ENCODE measurements around the gene MYBPC3. TPM values are rescaled to one million over a fixed set of nuclear protein-coding genes. Genes with fewer than 3 reads are reported as not detected.

Gene MYBPC3
- total RNA-seq, 1 donor from 2014 or later = 2,596 TPM

DNA sequence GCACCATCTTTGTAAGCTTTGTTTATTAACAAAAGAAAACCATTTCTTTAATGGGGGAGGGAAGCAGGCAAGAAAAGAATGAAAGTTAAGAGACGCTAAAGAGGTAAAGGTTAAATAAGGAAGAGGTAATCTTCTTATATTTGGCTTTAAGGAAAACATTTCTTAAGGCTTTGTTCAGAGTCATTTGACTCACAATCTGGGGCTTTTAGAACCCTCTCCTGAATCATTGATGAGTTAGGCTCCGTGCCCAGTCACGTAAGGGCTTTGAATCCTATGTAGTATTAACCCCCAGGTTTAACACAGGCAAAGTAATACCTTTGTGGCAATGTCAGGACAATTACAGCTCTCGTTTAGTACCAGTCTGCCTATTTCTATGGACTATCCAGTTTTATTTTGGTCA is 56.5 kb downstream of the MYBPC3 start:
- ATAC-seq = no peak
- intact Hi-C loops (cut with micrococcal nuclease) = no loop called here

DNA sequence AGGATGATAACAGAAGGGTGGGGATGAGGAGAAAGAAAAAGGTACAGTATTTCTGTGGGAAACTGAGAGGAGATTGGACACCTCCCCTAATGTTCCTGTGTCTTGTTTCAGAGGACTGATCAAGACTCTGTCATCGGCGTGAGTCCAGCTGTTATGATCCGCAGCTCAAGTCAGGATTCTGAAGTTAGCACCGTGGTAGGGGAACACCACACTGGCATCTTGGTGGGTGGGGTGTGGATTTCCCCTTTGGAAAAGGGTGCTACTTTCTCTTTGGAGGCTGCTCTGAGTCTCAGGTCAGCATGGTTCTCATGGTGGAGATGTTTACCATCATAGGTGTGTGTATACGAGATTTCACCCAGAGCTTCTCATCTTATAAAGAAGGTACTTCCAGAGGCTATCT is 57.1 kb downstream of the MYBPC3 start:
- no peak for ATAC-seq
- intact Hi-C loops (cut with micrococcal nuclease) = no loop called here
- DNase-seq = no peak

More for the DNA sequence above, 56.5 kb downstream of the MYBPC3 start:
- DNase-seq = no peak

DNA sequence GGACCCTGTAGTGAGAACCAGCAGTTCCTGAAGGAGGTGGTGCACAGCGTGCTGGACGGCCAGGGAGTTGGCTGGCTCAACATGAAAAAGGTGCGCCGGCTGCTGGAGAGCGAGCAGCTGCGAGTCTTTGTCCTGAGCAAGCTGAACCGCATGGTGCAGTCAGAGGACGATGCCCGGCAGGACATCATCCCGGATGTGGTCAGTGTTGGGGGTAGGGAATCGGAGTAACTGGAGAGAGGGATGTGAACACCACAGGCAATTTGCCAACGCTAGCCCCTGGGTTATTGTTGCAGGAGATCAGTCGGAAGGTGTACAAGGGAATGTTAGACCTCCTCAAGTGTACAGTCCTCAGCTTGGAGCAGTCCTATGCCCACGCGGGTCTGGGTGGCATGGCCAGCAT is 62.6 kb downstream of the MYBPC3 start:
- intact Hi-C loops (cut with micrococcal nuclease) = no loop called here
- ATAC-seq = no peak
- no peak for DNase-seq

DNA sequence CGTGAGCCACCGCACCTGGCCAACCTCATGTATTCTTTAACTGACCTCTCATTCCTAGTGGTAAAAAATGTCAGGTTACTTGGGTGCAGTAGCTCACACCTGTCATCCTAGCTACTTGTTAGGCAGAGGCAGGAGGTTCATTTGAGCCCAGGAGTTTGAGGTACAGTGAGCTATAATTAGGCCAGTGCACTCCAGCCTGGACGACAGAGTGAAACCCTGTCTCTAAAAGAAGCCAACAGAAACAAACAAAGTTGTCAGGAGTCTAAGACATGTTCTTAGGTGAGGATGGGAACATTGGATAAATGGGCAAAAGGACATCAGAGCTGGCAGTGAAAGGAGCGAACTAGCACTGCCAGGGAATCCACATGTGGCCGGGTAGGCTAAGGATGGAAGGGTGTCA is 64.4 kb downstream of the MYBPC3 start:
- peak; percentile 88 for ATAC-seq
- DNase-seq = no peak
- intact Hi-C loops (cut with micrococcal nuclease) = no loop called here

DNA sequence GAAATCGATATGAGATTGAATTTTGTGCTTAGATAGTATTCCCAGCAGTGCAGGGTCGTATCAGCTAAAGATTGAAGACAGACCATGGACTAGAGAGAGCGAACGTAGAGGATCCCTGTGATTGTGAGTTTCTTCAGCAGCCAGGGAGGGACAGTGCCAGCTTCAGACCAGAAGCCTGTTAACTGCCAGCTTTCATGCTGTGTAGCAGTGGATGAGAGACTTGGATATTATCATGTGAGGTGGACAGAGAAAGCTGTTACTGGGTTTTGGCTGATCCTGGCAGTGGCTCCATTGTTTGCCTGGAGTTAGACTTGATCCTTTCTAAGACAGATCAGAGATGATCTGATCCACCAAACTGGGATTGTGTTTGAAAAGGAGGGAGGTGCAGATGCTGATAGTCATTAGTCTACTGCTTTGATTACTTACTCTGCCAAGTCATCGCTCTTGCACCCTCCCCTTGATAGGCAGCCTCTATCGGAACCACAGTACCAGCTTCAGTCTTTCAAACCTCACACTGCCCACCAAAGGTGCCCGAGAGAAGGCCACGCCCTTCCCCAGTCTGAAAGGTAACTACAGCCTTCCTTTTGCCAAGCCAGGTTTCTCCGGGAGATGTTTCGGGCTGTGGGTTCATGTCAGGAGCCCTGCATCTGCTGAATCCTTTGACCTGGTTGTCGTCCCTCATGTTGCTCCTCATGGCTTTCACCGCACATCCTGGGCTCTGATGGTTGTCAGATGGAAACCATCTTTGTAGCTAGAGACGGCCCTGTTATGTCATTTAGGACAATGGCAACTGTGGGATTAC is 66.3 kb downstream of the MYBPC3 start:
- intact Hi-C loops (cut with micrococcal nuclease) = no loop called here
- ATAC-seq (peak; percentile 44), DNase-seq (no peak)

DNA sequence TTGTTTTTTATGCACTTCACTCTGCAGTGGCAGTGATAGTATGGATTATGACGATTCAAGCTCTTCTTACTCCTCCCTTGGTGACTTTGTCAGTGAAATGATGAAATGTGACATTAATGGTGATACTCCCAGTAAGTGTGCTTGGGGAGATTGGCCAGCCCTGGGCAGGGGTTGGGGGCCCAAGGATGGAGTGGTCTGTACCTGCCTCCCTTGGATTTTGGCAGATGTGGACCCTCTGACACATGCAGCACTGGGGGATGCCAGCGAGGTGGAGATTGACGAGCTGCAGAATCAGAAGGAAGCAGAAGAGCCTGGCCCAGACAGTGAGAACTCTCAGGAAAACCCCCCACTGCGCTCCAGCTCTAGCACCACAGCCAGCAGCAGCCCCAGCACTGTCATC is 68.4 kb downstream of the MYBPC3 start:
- ATAC-seq (no peak), DNase-seq (no peak)
- intact Hi-C loops (cut with micrococcal nuclease) = no loop called here

DNA sequence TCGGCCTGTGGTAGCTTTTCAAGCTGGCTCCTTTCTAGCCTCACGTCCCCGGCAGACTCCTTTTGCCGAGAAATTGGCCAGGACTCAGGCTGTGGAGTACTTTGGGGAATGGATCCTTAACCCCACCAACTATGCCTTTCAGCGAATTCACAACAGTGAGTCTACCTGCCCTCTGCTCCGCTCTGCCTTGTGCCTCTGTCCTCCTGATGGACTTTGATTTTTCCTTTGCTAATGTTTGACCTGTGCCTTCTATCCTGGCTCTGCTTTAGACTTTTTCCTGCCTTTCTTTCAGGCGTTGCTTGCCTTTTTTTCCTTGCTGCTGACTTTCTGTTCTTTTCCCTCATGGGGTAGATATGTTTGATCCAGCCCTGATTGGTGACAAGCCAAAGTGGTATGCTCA is 70.0 kb downstream of the MYBPC3 start:
- no peak for DNase-seq
- intact Hi-C loops (cut with micrococcal nuclease) = no loop called here
- ATAC-seq = no peak

Small RNA genes within 50 kb of the gene (microRNA-seq; reads per million reads assigned to microRNA genes)
- gene MIR4487 (ENCODE audit: borderline number of aligned reads) = not detected

Other genes with a start within 250 kb of the MYBPC3 start
- 48.0 TPM for gene ARFGAP2, start 175.8 kb downstream of the MYBPC3 start, total RNA-seq
- 150 TPM for gene PACSIN3, start 166.3 kb downstream of the MYBPC3 start, total RNA-seq
- 9.5 TPM for gene DDB2, start 137.7 kb downstream of the MYBPC3 start, total RNA-seq
- gene ACP2, start 103.9 kb downstream of the MYBPC3 start, total RNA-seq = 20.3 TPM
- gene NR1H3, start 94.7 kb downstream of the MYBPC3 start, total RNA-seq = 15.6 TPM
- gene MADD, start 82.6 kb downstream of the MYBPC3 start, total RNA-seq = 46.4 TPM
- 11.2 TPM for gene SPI1, start 25.8 kb upstream of the MYBPC3 start, total RNA-seq
- gene SLC39A13, start 55.9 kb upstream of the MYBPC3 start, total RNA-seq = 39.5 TPM
- 180 TPM for gene PSMC3, start 73.7 kb upstream of the MYBPC3 start, total RNA-seq
- gene RAPSN, start 96.4 kb upstream of the MYBPC3 start, total RNA-seq = 6.3 TPM
- gene CELF1, start 200.4 kb upstream of the MYBPC3 start, total RNA-seq = 97.3 TPM
- 14.9 TPM for gene PTPMT1, start 212.9 kb upstream of the MYBPC3 start, total RNA-seq
- gene KBTBD4, start 226.3 kb upstream of the MYBPC3 start, total RNA-seq = 13.2 TPM
- gene NDUFS3, start 226.4 kb upstream of the MYBPC3 start, total RNA-seq = 319 TPM
- not detected for gene FAM180B, start 234.0 kb upstream of the MYBPC3 start, total RNA-seq
- gene C1QTNF4, start 241.7 kb upstream of the MYBPC3 start, total RNA-seq = not detected